Smooth muscle cell (in vitro differentiated cells): ENCODE results near the gene ANKRD13D. TPM values are rescaled to one million over a fixed set of nuclear protein-coding genes. Genes with fewer than 3 reads are reported as not detected.

Source experiments
- DNase-seq: peaks from one replicate; lab custom pipeline; 2025; ENCODE audit not compliant: unreplicated experiment; lab: John Stamatoyannopoulos, UW
- H2AFZ ChIP-seq: fragments of 200-600 bp; sonication (generic); 2 replicates; pipeline ENCODE4 v1.6.0; 2016; ENCODE audit warnings: antibody characterized with exemption, low read depth, mild to moderate bottlenecking
- H3F3A ChIP-seq: fragments of 200-600 bp; sonication (generic); 2 replicates; pipeline ENCODE4 v1.6.0; 2017; ENCODE audit warnings: antibody characterized with exemption, low read depth
- H3K27ac ChIP-seq: fragments of 200-600 bp; sonication (generic); 2 replicates; pipeline ENCODE4 v1.5.1; 2016; ENCODE audit warnings: low read depth, mild to moderate bottlenecking
- H3K27me3 ChIP-seq: fragments of 200-600 bp; sonication (generic); 2 replicates; pipeline ENCODE4 v1.6.1; 2016; ENCODE audit warnings: low read depth, mild to moderate bottlenecking
- H3K36me3 ChIP-seq: fragments of 200-600 bp; sonication (generic); 2 replicates; pipeline ENCODE4 v1.5.1; 2016; ENCODE audit warnings: low read depth
- H3K4me1 ChIP-seq: fragments of 200-600 bp; sonication (generic); 2 replicates; pipeline ENCODE4 v1.5.1; 2016; ENCODE audit warnings: low read depth
- H3K4me2 ChIP-seq: fragments of 200-600 bp; sonication (generic); 2 replicates; pipeline ENCODE4 v1.6.0; 2016; ENCODE audit warnings: mild to moderate bottlenecking
- H3K4me3 ChIP-seq: fragments of 200-600 bp; sonication (generic); 2 replicates; pipeline ENCODE4 v1.5.1; 2016; ENCODE audit warnings: mild to moderate bottlenecking
- H3K79me2 ChIP-seq: fragments of 200-600 bp; sonication (generic); 2 replicates; pipeline ENCODE4 v1.6.0; 2016; ENCODE audit warnings: low read depth, mild to moderate bottlenecking
- H3K9ac ChIP-seq: fragments of 200-600 bp; sonication (generic); 2 replicates; pipeline ENCODE4 v1.6.0; 2016; ENCODE audit warnings: low read depth
- H3K9me3 ChIP-seq: fragments of 200-600 bp; sonication (generic); replicated peaks from 2 replicates; pipeline ENCODE4 v1.5.1; 2016; ENCODE audit warnings: low read depth
- H4K20me1 ChIP-seq: fragments of 200-600 bp; sonication (generic); 2 replicates; pipeline ENCODE4 v1.6.0; 2016; ENCODE audit warnings: low read depth
- CTCF ChIP-seq: fragments of 200-600 bp; sonication (generic); IDR thresholded peaks from 2 replicates; pipeline ENCODE4 v1.5.1; 2017; ENCODE audit warnings: borderline replicate concordance, mild to moderate bottlenecking, antibody characterized with exemption; ENCODE audit not compliant: insufficient read depth, poor library complexity, severe bottlenecking
- WGBS: methylation state at CpG from one replicate; pipeline ENCODE4 v1.1.7; 2016; ENCODE audit warnings: low lambda C conversion rate; 5-methylcytosine and 5-hydroxymethylcytosine counted together
- polyA plus RNA-seq: library from polyadenylated mRNA; unstranded; fragments of >200 nt; fragmentation: Nextera tagmentation; extraction: Ambion mirVana; gene quantifications from 2 replicates; pipeline ENCODE4 v1.2.1, GENCODE V29; 2016
- total RNA-seq: library from RNA; depleted of rRNA; stranded (reverse); fragments of >200 nt; gene quantifications from 2 replicates; pipeline ENCODE4 v1.2.3, GENCODE V29; 2014

The ANKRD13D gene
- total and polyA plus RNA-seq, 2 experiments from 2014 or later: 34.7 to 52.0 TPM

- H3K4me1 ChIP-seq: peaks cover 30% of the 10 kb centered on the region
- H3K79me2 ChIP-seq: peaks cover 97% of the 10 kb centered on the region
- H2AFZ ChIP-seq: no peak overlapping the region
- no peak for TF ChIP-seq CTCF
- no peaks in the 10 kb centered on the region for H3K27me3 ChIP-seq
- H3K9me3 ChIP-seq: no peaks in the 10 kb centered on the region
- H3K9ac ChIP-seq: no peak overlapping the region
- peaks cover 92% of the 10 kb centered on the region for H4K20me1 ChIP-seq
- H3K36me3 ChIP-seq: no peaks in the 10 kb centered on the region
- WGBS: 89% methylated on average over 19 of the region's 19 CpGs
- H3K27ac ChIP-seq: no peak overlapping the region
- DNase-seq: no peak
- H3K4me2 ChIP-seq: no peak overlapping the region
- no peak overlapping the region for H3K4me3 ChIP-seq
- no peaks in the 10 kb centered on the region for H3F3A ChIP-seq
These were observed 17.4 kb upstream of the ANKRD13D start for GRCh38 chr11:67271541-67272284.

- no peaks in the 10 kb centered on the region for H3K27me3 ChIP-seq
- DNase-seq: no peak
- H3K36me3 ChIP-seq: no peaks in the 10 kb centered on the region
- H4K20me1 ChIP-seq: peaks cover 97% of the 10 kb centered on the region
- H3K4me1 ChIP-seq: peaks cover 39% of the 10 kb centered on the region
- H2AFZ ChIP-seq: no peak overlapping the region
- H3K4me2 ChIP-seq: no peak overlapping the region
- no peak for TF ChIP-seq CTCF
- peaks cover 97% of the 10 kb centered on the region for H3K79me2 ChIP-seq
- H3F3A ChIP-seq: no peaks in the 10 kb centered on the region
- WGBS: 93% methylated on average over 23 of the region's 23 CpGs
- no peak overlapping the region for H3K4me3 ChIP-seq
- H3K9ac ChIP-seq: no peak overlapping the region
- no peak overlapping the region for H3K27ac ChIP-seq
- H3K9me3 ChIP-seq: no peaks in the 10 kb centered on the region
These were observed 16.5 kb upstream of the ANKRD13D start for GRCh38 chr11:67272327-67273259.

DNA sequence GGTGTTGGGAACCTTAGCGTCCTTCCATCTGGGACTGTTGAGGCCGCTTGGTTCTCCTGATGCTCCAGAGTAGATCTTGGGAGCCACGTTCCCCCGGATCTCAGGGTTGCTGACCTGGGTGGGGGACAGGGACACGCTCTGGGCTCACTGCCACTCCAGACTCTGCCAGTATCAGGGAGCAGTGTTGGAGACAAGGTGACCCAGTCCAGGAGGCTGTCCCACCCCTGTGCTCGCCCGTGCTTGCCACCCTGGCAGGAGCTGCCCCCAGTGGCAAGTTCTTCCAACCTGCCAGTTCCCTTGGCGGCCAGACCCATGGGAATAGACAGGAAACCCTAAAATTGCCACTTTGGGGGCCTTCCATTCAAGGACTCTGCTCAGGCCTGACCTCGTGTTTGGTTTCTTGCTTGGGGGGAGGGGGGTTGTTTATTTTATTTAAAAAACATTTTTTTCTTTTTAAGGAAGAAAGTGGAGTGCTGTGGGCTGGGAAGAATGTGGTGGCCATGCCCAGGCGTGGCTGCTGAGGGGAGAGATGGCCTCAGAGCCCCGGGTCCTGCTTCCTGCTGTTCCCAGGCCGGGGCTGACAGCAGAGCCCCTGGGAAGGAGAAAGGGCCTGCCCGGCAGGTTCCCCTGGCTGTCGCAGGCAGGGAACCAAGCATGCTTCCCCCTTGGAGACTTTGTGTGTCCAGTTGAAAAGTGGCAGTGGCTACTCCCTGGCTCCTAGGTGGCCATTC lies 15.7 kb upstream of the ANKRD13D start:
- H2AFZ ChIP-seq: no peak overlapping the region
- H3K4me2 ChIP-seq: no peak overlapping the region
- H3F3A ChIP-seq: no peaks in the 10 kb centered on the region
- 78% methylated on average over 14 of the region's 14 CpGs for WGBS
- H4K20me1 ChIP-seq: peaks cover 99% of the 10 kb centered on the region
- no peak overlapping the region for H3K4me3 ChIP-seq
- H3K9ac ChIP-seq: no peak overlapping the region
- H3K27ac ChIP-seq: no peak overlapping the region
- H3K27me3 ChIP-seq: no peaks in the 10 kb centered on the region
- peaks cover 39% of the 10 kb centered on the region for H3K4me1 ChIP-seq
- peaks cover 94% of the 10 kb centered on the region for H3K79me2 ChIP-seq
- H3K9me3 ChIP-seq: no peaks in the 10 kb centered on the region
- TF ChIP-seq CTCF: no peak
- DNase-seq: no peak
- H3K36me3 ChIP-seq: no peaks in the 10 kb centered on the region
